ENCODE measurements around the gene LHX3. TPM values are rescaled to one million over a fixed set of nuclear protein-coding genes. Genes with fewer than 3 reads are reported as not detected.
A peak's percentile ranks its signal among the peaks of the same experiment; 100 is the strongest.

Gene LHX3
- total RNA-seq, 1 experiment from 2014 or later, result not detected

DNA sequence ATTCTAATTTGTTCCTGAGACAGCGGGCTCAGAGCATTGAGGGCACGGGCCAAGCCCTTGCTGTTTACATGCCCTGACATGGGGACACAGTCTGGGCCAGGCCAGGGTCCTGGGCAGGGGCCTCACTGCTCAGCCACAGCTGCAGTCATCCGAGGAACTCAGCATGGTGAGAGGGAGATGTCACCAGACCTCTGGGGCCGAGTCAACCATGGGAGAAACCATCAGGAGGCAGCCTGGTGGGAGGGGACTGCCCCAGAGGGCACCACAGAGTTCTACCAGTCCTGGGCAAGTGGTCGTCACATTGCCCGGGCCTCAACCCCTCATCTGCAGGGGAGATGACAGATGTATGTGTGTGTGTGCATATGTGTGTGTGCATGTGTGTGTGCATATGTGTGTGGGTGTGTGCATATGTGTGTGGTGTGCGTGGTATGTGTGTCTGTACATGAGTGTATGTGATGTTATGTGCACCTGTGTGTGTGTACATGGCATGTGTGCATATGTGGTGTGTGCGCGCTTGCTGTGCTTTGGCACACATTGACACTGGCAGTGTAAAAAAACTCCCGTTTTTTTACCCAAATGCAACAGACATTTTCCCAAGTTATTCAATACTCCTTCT is 43.8 kb downstream of the LHX3 start:
- Histone ChIP-seq H3K27me3 (ENCODE audit: insufficient read depth, low read length) (no peaks in the 10 kb centered on the region), H4K5ac (ENCODE audit: insufficient read length, low read depth, low read length) (no peak overlapping the region), H2BK15ac (ENCODE audit: low read depth, low read length) (no peak overlapping the region; the same call in 1 of the 2 replicates), H3K23me2 (ENCODE audit: insufficient read length, low read depth, low read length, poor library complexity, severe bottlenecking) (no peaks in the 10 kb centered on the region), H3K4me1 (ENCODE audit: insufficient read depth, low read length) (no peaks in the 10 kb centered on the region), H2BK120ac (ENCODE audit: low read depth, low read length, poor library complexity, severe bottlenecking) (no peak overlapping the region), H3K4me2 (ENCODE audit: insufficient read depth, insufficient read length, low read length) (no peak overlapping the region), H2AK5ac (ENCODE audit: insufficient read length, low read length) (no peak overlapping the region), H3K9ac (ENCODE audit: extremely low read depth, insufficient read length, low read length) (no peak overlapping the region), H2AFZ (ENCODE audit: low read length) (no peak overlapping the region), H3K18ac (ENCODE audit: insufficient read length, low read depth, low read length) (no peak overlapping the region), H3K14ac (ENCODE audit: insufficient read depth, low read length) (peak overlapping the region; percentile 60; the same call in 1 of the 2 replicates), H3K56ac (ENCODE audit: insufficient read length, low read depth, low read length) (no peak overlapping the region), H3K79me2 (ENCODE audit: insufficient read depth, low read length) (no peaks in the 10 kb centered on the region), H4K20me1 (ENCODE audit: control insufficient read depth, insufficient read depth, insufficient read length) (no peaks in the 10 kb centered on the region), H2BK5ac (ENCODE audit: insufficient read length, low read length) (no peak overlapping the region), H3K9me3 (ENCODE audit: control insufficient read depth, low read depth, low read length) (no peaks in the 10 kb centered on the region), H2BK20ac (ENCODE audit: low read depth, low read length, poor library complexity, severe bottlenecking) (no peak overlapping the region), H3K27ac (ENCODE audit: insufficient read length, low read depth, low read length) (no peak overlapping the region), H4K8ac (replicated peaks; ENCODE audit: insufficient read length, low read depth, low read length) (no peak overlapping the region), H3K79me1 (ENCODE audit: insufficient read depth, low read depth, low read length, poor library complexity, severe bottlenecking) (no peaks in the 10 kb centered on the region), H3T11ph (ENCODE audit: low read length) (no peak overlapping the region), H2BK12ac (ENCODE audit: insufficient read length, low read depth, low read length) (no peak overlapping the region), H3K23ac (ENCODE audit: insufficient read length, low read depth, low read length) (no peak overlapping the region), H4K91ac (ENCODE audit: insufficient read length, low read depth, low read length) (no peak overlapping the region), H3K4ac (ENCODE audit: low read depth, low read length) (no peak overlapping the region)
- no peak for DNase-seq
- Mint-ChIP-seq H3K9me3 (peaks cover 7 to 14% of the 10 kb centered on the region in 2 experiments), H3K27me3 (ENCODE audit: low read depth) (no peaks in the 10 kb centered on the region; the same call in 1 of the 2 replicates), H3K4me3 (no peak overlapping the region), H3K27ac (no peak overlapping the region), H3K36me3 (ENCODE audit: insufficient read depth in 1 of 3, low read depth in 3 of 3) (peaks cover 0 to 5% (median 0%) of the 10 kb centered on the region in 3 experiments; a peak in 3 of 7 replicates), H3K4me1 (peaks cover 7 to 14% of the 10 kb centered on the region in 2 experiments; a peak in 3 of 4 replicates)
- WGBS (ENCODE audit: extremely low coverage, insufficient read length, low lambda C conversion rate), result no CpG with 5 or more reads among the region's 10 CpGs
- no peak for TF ChIP-seq CTCF (conservative IDR thresholded peaks at IDR 0.05)

Data from H9 (cell line).